Measurements from ENCODE around the gene ANKRD44.
"Not testable (repeated sequence)": the region's sequence is repeated elsewhere in the genome, so short reads cannot be mapped to it uniquely, and the experiment has no call there.

Gene ANKRD44

DNA sequence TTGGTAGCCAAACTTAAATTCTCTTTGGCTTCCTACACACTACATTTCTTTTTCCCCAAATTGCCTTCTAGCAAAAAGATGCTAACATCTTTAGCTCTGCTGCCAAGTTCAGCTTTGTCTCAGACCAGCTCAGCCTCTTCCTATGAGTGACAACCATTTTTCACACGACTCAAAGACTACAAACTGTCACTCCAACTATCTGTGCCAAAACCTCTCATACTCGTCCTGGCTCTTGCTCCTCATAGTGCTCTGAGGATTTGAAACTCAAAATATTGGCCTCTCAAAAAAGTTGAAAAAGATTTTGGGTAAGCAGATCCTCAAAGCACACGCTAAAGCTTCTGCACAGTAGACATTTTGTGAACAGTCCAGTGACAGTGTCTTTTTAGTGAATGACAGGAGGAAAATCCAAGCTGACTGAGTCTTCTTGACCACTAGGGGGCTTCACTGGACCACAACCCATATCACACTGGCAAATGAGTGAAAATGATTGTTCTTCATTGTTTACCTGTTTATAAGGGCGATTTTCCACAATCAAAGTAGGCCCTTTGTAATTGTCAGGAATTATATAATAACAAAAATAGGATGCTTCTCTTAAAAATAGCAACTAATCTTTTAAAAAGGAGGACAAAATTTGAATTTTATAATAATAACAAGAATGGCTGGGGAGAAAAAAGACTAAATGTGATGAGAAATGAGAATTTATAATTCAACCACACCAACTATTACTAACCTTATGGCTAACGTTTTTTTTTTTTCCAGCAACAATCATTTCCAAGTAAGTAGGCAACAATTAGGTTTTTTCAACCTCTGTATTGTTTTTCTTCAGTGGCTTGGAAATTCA lies 298.6 kb downstream of the ANKRD44 start:
- DNase-seq (ENCODE audit: low spot score), result no peak
- peak overlapping the region; percentile 32 for H3K27ac Mint-ChIP-seq
- no peak overlapping the region for H3K4me3 Mint-ChIP-seq
- no peaks in the 10 kb centered on the region for H3K27me3 Mint-ChIP-seq (ENCODE audit: low read depth)
- peaks cover 58% of the 10 kb centered on the region for H3K36me3 Mint-ChIP-seq (ENCODE audit: low read depth)
- no peaks in the 10 kb centered on the region for H3K4me1 Mint-ChIP-seq (ENCODE audit: low read depth)
- no peaks in the 10 kb centered on the region for H3K9me3 Mint-ChIP-seq

DNA sequence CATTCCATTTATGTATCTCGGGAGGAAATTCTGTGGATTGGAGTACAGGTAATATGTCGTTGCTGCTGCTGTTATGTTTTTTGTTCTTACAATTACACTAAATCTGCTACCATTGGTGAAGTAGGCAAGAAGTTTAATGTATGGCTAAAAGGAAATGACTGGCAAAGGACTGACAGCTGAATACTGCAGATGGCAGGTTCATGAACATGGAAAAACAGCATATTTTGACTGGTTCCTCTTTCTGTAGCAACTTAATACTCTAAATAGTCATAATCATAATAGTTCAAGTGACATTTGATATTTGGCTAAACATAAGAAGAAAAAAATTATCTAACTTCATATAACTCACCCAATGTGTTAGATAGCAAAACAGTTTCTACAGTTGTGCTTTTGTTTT lies 299.6 kb downstream of the ANKRD44 start:
- Mint-ChIP-seq H3K4me3 (no peak overlapping the region), H3K36me3 (ENCODE audit: low read depth) (peaks cover 66% of the 10 kb centered on the region), H3K27ac (no peak overlapping the region), H3K4me1 (ENCODE audit: low read depth) (no peaks in the 10 kb centered on the region), H3K9me3 (no peaks in the 10 kb centered on the region), H3K27me3 (ENCODE audit: low read depth) (no peaks in the 10 kb centered on the region)
- no peak for DNase-seq (ENCODE audit: low spot score)

DNA sequence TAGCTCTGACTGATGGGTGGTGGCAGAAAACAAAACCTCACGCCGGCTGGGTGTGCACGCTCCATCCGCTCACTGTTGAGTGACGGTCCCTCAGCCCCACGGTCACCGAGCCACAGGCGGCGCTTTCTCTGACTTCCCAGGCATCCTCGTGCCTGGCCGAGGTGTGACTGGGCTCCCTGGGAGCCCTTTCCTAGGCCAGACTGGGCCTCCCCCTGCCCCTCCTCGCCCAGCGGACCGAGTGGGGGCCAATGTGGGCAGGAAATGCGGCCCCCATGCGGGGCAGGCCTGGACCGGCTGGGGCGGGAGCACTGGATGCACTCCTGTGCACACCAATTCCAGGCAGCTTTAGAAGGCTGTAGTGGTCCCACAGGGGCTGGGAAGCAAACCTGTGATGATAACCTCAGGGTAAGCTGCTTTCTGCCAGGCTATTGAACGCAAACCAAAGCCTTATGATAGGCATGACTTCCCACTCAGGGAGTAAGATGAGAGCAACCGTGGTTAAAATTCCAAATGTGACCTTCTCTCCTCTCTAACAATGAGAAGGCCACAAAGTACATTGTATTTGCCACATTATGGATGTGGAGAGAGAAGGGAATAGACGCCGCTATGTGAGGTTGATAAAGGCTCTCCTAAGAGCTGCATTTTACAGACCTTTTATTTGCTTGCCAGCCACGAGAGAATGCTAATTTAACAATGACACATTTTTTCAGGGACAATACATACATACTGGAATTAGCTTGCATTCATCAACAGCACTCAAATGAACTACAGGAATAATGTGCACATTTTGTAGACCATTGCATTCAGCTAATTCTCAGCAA lies 300.2 kb downstream of the ANKRD44 start:
- H3K4me1 Mint-ChIP-seq (ENCODE audit: low read depth), result no peaks in the 10 kb centered on the region
- H3K27ac Mint-ChIP-seq, result no peak overlapping the region
- H3K4me3 Mint-ChIP-seq, result no peak overlapping the region
- H3K9me3 Mint-ChIP-seq, result no peaks in the 10 kb centered on the region
- H3K36me3 Mint-ChIP-seq (ENCODE audit: low read depth), result peaks cover 66% of the 10 kb centered on the region
- DNase-seq (ENCODE audit: low spot score), result no peak
- H3K27me3 Mint-ChIP-seq (ENCODE audit: low read depth), result no peaks in the 10 kb centered on the region

DNA sequence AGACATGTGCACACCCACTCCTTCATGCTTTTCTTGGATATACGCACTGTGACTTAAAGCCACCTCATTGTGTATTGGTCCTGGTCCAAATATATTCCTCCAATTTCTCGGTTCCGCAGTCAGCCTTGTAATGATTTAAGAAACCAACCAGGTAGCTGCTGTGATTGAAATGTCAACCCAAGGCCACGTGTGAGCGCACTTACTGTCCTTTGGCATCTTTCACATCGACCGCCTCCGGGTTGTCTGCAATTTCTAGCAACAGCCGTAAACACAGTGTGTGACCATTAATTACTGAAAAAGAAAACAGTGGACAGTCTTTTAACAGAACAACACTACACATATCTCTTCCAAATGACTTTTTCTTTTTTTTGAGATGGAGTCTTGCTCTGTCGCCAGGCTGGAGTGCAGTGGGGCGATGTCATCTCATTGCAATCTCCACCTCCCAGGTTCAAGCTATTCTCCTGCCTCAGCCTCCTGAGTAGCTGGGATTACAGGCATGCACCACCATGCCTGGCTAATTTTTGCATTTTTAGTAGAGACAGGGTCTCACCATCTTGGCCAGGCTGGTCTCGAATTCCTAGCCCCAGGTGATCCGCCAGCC lies 301.7 kb downstream of the ANKRD44 start:
- H3K27me3 Mint-ChIP-seq (ENCODE audit: low read depth); H3K27ac Mint-ChIP-seq: not testable (repeated sequence)

DNA sequence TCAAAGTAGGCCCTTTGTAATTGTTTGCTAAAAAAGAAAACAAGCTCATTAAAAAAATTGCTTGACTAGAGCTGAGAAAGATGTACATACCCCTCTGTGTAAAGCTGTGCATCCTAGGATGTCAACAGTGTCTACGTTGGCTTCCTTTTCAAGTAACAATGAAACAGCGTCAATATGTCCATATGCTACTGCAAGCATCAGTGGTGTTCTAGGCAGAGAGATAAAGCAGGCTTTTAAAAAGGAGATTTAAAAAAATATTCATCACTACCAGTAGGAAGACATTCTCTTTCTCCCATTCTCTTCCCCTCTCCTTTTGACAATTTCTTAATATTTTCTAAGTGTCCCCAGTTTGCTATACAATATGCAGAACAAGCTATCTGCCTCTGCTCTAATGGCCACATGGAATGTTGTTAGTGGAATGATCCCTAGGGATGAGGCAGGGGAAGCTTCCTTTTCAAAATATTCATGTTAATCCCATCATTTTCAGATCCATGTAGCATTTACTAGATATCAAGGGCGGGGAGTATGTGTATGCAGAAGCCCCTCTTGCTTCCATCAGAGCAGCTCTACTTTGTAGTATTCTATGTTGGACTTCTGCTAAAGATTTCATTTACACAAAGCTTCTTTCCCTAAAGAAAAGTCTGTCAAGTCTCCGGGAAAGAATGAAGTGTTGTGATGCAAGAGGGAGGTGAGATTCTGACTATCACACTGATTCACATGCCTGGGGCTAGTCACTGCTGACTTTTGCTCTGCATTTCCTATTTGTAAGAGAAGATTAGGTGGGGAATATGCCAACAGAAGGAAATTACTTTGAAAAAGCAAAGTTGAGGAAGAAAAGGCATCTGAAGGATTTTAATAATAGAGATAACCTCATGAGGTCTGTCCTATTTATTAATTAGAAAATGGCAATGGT lies 302.6 kb downstream of the ANKRD44 start:
- no peak for DNase-seq (ENCODE audit: low spot score)

More for the DNA sequence above, 301.7 kb downstream of the ANKRD44 start:
- not testable (repeated sequence) for DNase-seq (ENCODE audit: low spot score); H3K4me1 Mint-ChIP-seq (ENCODE audit: low read depth); H3K9me3 Mint-ChIP-seq; H3K4me3 Mint-ChIP-seq
- H3K36me3 Mint-ChIP-seq (ENCODE audit: low read depth), result peaks cover 66% of the 10 kb centered on the region

DNA sequence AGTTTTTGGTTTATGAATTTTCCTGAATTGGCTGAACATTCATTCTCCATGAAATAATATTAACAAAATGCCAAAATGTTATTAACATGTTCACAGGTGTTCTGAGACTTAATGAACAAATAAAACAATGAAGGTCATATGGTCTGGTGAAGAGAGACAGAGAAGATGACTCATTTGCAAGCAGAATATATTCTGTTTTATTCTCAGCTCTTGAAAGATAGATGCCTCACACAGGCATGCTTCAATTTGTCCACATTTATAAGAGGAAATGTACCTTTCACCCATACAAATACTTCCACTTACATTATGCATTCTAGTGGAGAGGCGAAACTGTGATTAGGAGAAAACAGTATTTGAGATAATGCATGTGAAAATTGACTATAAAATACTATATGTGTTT lies 308.7 kb downstream of the ANKRD44 start:
- Mint-ChIP-seq H3K9me3 (no peaks in the 10 kb centered on the region), H3K4me1 (ENCODE audit: low read depth) (no peaks in the 10 kb centered on the region), H3K27me3 (ENCODE audit: low read depth) (no peaks in the 10 kb centered on the region), H3K27ac (no peak overlapping the region), H3K4me3 (no peak overlapping the region), H3K36me3 (ENCODE audit: low read depth) (peaks cover 56% of the 10 kb centered on the region)
- DNase-seq (ENCODE audit: low spot score), result no peak

More for the DNA sequence above, 302.6 kb downstream of the ANKRD44 start:
- Mint-ChIP-seq H3K27ac (no peak overlapping the region), H3K9me3 (no peaks in the 10 kb centered on the region), H3K36me3 (ENCODE audit: low read depth) (peaks cover 65% of the 10 kb centered on the region), H3K4me1 (ENCODE audit: low read depth) (no peaks in the 10 kb centered on the region), H3K27me3 (ENCODE audit: low read depth) (no peaks in the 10 kb centered on the region), H3K4me3 (no peak overlapping the region)

DNA sequence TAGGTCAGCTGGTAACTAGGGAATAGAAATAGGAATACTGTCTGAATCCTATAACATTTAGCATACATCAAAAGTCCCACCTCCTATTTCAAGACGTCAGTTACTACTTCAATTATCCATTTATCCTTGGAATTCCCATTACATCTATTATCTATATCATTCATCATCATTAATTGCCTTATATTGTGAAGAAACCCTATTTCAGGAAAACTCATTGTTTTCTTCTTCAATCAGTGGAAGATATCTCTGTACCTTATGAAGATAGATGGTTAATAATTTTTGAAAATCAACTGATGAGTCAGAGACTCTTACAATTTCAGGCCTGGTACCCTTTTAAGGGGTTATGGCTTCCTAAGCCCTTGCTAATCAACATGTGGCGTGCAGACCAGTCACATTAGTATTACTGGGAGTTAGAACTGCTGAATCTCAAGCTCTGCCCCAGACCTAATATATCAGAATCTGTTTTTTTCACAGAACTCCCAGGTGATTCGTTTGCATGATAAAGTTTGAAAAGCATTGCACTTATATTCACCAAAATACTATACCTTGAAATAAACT lies 314.7 kb downstream of the ANKRD44 start:
- Mint-ChIP-seq H3K36me3 (ENCODE audit: low read depth) (peaks cover 63% of the 10 kb centered on the region), H3K27me3 (ENCODE audit: low read depth) (no peaks in the 10 kb centered on the region), H3K4me1 (ENCODE audit: low read depth) (peaks cover 9% of the 10 kb centered on the region), H3K27ac (no peak overlapping the region), H3K4me3 (no peak overlapping the region), H3K9me3 (no peaks in the 10 kb centered on the region)
- no peak for DNase-seq (ENCODE audit: low spot score)

DNA sequence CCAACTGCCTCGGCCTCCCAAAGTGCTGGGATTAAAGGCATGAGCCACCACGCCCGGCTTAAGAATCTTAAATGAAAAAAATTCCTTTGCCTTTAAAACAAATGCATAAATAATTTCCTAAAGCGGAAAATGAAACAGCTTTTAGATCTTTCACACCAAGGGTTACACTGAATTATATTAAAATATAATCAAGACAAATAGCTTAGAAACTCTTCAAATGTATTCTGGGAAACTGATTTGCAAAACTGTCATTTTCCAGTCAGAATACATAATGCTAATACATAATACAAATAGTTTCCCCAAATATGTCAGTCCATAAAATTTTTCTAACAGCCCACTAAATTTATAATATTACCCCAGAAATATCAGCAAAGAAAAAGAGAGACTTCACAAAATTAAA lies 315.8 kb downstream of the ANKRD44 start:
- Mint-ChIP-seq H3K4me1 (ENCODE audit: low read depth) (peaks cover 18% of the 10 kb centered on the region), H3K4me3 (no peak overlapping the region), H3K27ac (no peak overlapping the region), H3K36me3 (ENCODE audit: low read depth) (peaks cover 67% of the 10 kb centered on the region), H3K9me3 (no peaks in the 10 kb centered on the region), H3K27me3 (ENCODE audit: low read depth) (no peaks in the 10 kb centered on the region)
- no peak for DNase-seq (ENCODE audit: low spot score)

DNA sequence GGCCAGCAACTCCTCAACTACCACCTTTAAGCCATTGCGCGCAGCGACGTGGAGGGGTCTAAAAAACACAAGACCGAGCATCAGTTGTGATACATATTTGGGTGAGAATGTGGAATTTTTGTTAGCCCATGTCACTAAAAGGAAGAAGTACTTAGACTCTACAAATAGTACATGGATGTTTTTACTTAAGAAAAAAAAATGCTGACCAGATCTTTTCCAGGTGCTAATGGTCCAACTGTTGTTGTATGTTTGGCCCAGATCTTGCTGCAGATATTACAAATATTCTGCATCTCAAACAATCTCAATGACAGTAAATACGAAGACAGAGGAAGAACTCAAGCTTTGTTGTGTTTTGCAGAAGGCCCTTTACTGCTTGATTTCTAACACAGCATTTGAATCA lies 317.0 kb downstream of the ANKRD44 start:
- no peak for DNase-seq (ENCODE audit: low spot score)
- peaks cover 28% of the 10 kb centered on the region for H3K4me1 Mint-ChIP-seq (ENCODE audit: low read depth)
- no peaks in the 10 kb centered on the region for H3K9me3 Mint-ChIP-seq
- H3K27me3 Mint-ChIP-seq (ENCODE audit: low read depth), result no peaks in the 10 kb centered on the region
- no peak overlapping the region for H3K27ac Mint-ChIP-seq
- no peak overlapping the region for H3K4me3 Mint-ChIP-seq
- H3K36me3 Mint-ChIP-seq (ENCODE audit: low read depth), result peaks cover 69% of the 10 kb centered on the region

DNA sequence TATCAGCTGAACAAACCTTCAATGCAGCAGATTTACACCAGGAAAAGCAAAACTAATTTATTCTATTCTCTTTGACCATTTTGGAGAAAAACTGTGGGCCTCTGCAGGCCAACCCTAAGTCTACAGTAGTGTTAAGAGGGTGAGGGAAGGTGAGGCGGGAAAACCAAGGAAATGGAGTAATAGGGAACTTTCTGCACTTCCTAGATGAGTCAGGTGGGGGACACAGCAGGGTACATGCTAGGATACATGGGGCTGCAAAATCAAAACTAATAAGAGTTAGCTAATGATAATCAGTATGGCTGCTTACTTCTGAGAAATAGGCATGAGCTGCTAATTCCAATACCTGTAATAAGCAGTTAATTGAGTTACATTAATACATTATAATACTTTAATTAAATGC lies 318.1 kb downstream of the ANKRD44 start:
- H3K27ac Mint-ChIP-seq, result peak overlapping the region; percentile 11
- no peaks in the 10 kb centered on the region for H3K27me3 Mint-ChIP-seq (ENCODE audit: low read depth)
- peaks cover 68% of the 10 kb centered on the region for H3K36me3 Mint-ChIP-seq (ENCODE audit: low read depth)
- no peak for DNase-seq (ENCODE audit: low spot score)
- peaks cover 39% of the 10 kb centered on the region for H3K4me1 Mint-ChIP-seq (ENCODE audit: low read depth)
- no peak overlapping the region for H3K4me3 Mint-ChIP-seq
- no peaks in the 10 kb centered on the region for H3K9me3 Mint-ChIP-seq

DNA sequence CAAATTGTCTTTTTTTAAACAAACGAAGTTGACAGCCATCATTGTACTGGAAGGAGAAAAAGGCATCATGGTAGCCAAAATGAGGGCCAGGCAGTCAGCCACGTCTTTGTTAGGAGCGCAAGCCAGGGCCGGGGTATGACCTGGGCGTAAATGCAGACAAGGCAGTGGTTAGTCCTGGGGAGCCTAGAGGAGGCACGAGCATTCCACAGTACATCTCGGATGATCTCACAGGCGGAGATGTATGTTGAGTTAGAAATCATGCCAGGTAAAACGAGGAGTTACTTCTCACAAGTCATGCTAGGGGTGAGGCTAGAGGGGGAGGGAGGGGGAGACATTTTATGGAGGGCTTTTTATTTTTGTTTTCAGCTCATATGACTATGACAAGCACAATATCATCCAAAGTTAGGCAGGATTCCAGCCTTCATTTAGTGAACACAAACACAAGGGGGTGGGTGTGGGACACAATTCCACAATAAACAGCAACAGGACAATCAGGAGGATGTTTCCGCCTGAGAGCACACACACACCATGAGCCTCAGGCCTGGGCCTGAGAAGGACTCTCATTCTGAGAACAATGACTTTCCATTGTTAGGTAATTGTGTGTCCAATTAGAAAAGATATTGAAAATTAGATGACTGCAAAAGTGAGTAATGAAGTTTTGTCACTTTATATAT lies 319.7 kb downstream of the ANKRD44 start:
- Mint-ChIP-seq H3K27ac (peak overlapping the region; percentile 51), H3K27me3 (ENCODE audit: low read depth) (no peaks in the 10 kb centered on the region), H3K4me1 (ENCODE audit: low read depth) (peaks cover 43% of the 10 kb centered on the region), H3K9me3 (no peaks in the 10 kb centered on the region), H3K36me3 (ENCODE audit: low read depth) (peaks cover 74% of the 10 kb centered on the region), H3K4me3 (no peak overlapping the region)
- DNase-seq (ENCODE audit: low spot score), result no peak

DNA sequence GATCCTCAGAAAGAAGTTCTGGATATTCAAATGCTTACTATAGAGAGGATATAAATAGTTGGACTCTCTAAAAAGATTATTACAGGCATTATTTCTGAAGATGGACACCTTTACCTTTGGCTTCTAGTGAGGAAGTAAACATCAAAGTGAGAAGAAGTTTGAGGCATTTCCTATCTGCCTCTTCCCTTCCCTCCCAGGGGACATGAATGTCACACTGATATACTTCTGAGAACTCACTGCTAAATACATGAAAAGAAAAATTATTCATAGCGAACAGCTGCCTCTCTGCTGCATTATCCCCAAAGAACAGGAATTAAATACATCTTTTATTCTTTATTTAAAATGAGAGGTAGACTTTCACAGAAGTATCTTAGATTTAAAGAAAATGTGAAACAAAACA lies 320.5 kb downstream of the ANKRD44 start:
- Mint-ChIP-seq H3K27me3 (ENCODE audit: low read depth) (no peaks in the 10 kb centered on the region), H3K9me3 (peaks cover 7% of the 10 kb centered on the region), H3K27ac (peak overlapping the region; percentile 50), H3K36me3 (ENCODE audit: low read depth) (peaks cover 74% of the 10 kb centered on the region), H3K4me3 (no peak overlapping the region), H3K4me1 (ENCODE audit: low read depth) (peaks cover 46% of the 10 kb centered on the region)
- DNase-seq (ENCODE audit: low spot score), result no peak

DNA sequence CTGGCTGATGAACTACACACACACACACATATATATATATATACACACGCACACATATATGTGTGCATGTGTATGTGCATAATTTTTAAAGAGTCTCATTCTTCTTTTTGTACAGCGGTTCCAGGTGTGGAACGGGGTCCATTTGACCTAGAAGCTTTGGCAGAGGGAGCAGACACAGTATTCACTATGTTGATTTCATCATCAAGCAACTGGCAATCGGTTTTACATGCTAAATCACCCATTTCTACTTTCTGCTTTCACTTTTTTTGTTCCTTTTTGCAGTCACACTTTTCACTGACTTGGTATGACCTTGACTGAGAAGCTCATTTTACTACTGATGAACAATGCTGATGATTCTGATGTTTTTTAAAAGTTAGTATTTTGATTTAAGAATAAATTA lies 321.1 kb downstream of the ANKRD44 start:
- Mint-ChIP-seq H3K4me1 (ENCODE audit: low read depth) (peaks cover 46% of the 10 kb centered on the region), H3K4me3 (peak overlapping the region; percentile 32), H3K27ac (peak overlapping the region; percentile 86), H3K27me3 (ENCODE audit: low read depth) (no peaks in the 10 kb centered on the region), H3K9me3 (peaks cover 7% of the 10 kb centered on the region), H3K36me3 (ENCODE audit: low read depth) (peaks cover 77% of the 10 kb centered on the region)
- DNase-seq (ENCODE audit: low spot score), result no peak

Measured in T-helper 2 cell treated with Interferon-gamma antibody and Interleukin-4, amounts not matched to agents 5 μg/mL and 100 μg/mL, for 36 hours (primary cell).